HG02981 (cell line): ENCODE results near the gene OR2T4.

ENCODE experiments used
- ATAC-seq: cut with Tn5 transposase; IDR thresholded peaks from one replicate; pipeline ENCODE4 v1.9.1; 2021; ENCODE audit warnings: mild to moderate bottlenecking, moderate library complexity; ENCODE audit not compliant: unreplicated experiment

The OR2T4 gene

GRCh38 chr1:248361121-248361715 lies at the start of gene OR2T4:
OR2T4 (plus strand) TSS chr1:248361665; CDS start chr1:248361665, 0 bp downstream.
- no peak for ATAC-seq

- no peak for ATAC-seq
Observed at GRCh38 chr1:248316796-248317195, 44.7 kb upstream of the OR2T4 start.

GRCh38 chr1:248324468-248324867 lies 37.0 kb upstream of the OR2T4 start, which contains the start of gene OR2M7:
OR2M7 (minus strand) TSS chr1:248324568; CDS start chr1:248324568, 0 bp downstream.
- ATAC-seq: no peak

GRCh38 chr1:248343451-248343850 lies 18.0 kb upstream of the OR2T4 start:
- ATAC-seq: no peak

GRCh38 chr1:248348475-248348874 lies 13.0 kb upstream of the OR2T4 start, which contains the start of gene OR14C36:
OR14C36 (plus strand) TSS chr1:248348775; CDS start chr1:248348775, 0 bp downstream.
- no peak for ATAC-seq

GRCh38 chr1:248359415-248359814 lies 2.0 kb upstream of the OR2T4 start:
- ATAC-seq: no peak

- no peak for ATAC-seq
Observed at GRCh38 chr1:248366609-248367008, 5.1 kb downstream of the OR2T4 start.

GRCh38 chr1:248372394-248372793 lies 10.9 kb downstream of the OR2T4 start:
- ATAC-seq: no peak

- ATAC-seq: no peak
Observed at GRCh38 chr1:248373761-248374160, 12.3 kb downstream of the OR2T4 start.

GRCh38 chr1:248375446-248375845 lies 14.0 kb downstream of the OR2T4 start, which contains the start of gene OR2T6:
OR2T6 (plus strand) TSS chr1:248375746; CDS start chr1:248387609, 11,863 bp downstream.
- no peak for ATAC-seq

- no peak for ATAC-seq
Observed at GRCh38 chr1:248376916-248377315, 15.5 kb downstream of the OR2T4 start.

GRCh38 chr1:248380854-248381253 lies 19.4 kb downstream of the OR2T4 start:
- no peak for ATAC-seq

- ATAC-seq: no peak
Observed at GRCh38 chr1:248388426-248388825, 27.0 kb downstream of the OR2T4 start.

GRCh38 chr1:248393050-248393449 lies 31.6 kb downstream of the OR2T4 start:
- no peak for ATAC-seq

- no peak for ATAC-seq
Observed at GRCh38 chr1:248402748-248403147, 41.3 kb downstream of the OR2T4 start, which contains the start of gene OR2T1. OR2T1 (plus strand) TSS chr1:248403048; CDS start chr1:248406148, 3,100 bp downstream.

GRCh38 chr1:248404024-248404423 lies 42.6 kb downstream of the OR2T4 start:
- ATAC-seq: no peak

GRCh38 chr1:248406721-248407692 lies 45.5 kb downstream of the OR2T4 start:
- ATAC-seq: no peak
